Purkinje cell (primary cell): Measurements from ENCODE around the gene UTRN. TPM values are rescaled to one million over a fixed set of nuclear protein-coding genes. Genes with fewer than 3 reads are reported as not detected.

Experiments used
- polyA plus RNA-seq: library from polyadenylated mRNA; unstranded; fragments of >200 nt; fragmentation: Nextera tagmentation; gene quantifications from 2 replicates; pipeline ENCODE4 v1.2.1, GENCODE V29; 2014

Gene UTRN
- 0.14 and 1.1 TPM in 2 replicates for polyA plus RNA-seq

DNA sequence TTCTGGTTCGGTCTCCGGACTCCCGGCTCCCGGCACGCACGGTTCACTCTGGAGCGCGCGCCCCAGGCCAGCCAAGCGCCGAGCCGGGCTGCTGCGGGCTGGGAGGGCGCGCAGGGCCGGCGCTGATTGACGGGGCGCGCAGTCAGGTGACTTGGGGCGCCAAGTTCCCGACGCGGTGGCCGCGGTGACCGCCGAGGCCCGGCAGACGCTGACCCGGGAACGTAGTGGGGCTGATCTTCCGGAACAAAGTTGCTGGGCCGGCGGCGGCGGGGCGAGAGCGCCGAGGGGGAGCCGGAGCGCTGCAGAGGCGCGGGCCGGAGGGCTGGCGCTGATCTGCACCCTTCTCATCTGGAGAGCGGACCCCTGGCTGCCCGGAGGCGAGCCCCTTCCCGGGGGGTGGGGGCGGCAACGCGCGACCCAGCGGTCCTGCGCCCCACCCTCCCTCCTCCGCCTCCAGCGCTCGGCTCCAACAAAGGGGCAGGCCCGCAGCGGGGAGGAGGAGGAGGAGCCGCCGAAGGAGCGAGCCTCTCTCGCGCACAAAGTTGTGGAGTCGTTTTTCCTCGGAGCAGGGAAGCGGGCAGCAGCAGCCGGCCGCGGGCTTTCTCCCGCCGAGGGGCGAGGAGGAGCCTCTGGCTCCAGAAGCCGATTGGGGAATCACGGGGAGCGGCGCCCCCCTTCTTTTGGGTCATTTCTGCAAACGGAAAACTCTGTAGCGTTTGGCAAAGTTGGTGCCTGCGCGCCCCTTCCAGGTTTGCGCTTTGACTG is at the start of gene UTRN:
TSS of gene UTRN (plus strand) at position 553 of the 765 bp plus-strand sequence. CDS start 6,494 bp downstream, outside the sequence.

Other genes with a start within 250 kb of the UTRN start
- gene SF3B5, start 189.8 kb upstream of the UTRN start, polyA plus RNA-seq: 325 and 341 TPM in 2 replicates
- not detected in 2 replicates for gene STX11, start 134.8 kb upstream of the UTRN start, polyA plus RNA-seq